Epidermal melanocyte (primary cell): ENCODE data around the gene GRAMD4.

Source experiments
- DNase-seq: peaks from one replicate; pipeline ENCODE4 v3.0.0; 2011; ENCODE audit warnings: low spot score; ENCODE audit not compliant: insufficient read length

GRAMD4 gene

DNA sequence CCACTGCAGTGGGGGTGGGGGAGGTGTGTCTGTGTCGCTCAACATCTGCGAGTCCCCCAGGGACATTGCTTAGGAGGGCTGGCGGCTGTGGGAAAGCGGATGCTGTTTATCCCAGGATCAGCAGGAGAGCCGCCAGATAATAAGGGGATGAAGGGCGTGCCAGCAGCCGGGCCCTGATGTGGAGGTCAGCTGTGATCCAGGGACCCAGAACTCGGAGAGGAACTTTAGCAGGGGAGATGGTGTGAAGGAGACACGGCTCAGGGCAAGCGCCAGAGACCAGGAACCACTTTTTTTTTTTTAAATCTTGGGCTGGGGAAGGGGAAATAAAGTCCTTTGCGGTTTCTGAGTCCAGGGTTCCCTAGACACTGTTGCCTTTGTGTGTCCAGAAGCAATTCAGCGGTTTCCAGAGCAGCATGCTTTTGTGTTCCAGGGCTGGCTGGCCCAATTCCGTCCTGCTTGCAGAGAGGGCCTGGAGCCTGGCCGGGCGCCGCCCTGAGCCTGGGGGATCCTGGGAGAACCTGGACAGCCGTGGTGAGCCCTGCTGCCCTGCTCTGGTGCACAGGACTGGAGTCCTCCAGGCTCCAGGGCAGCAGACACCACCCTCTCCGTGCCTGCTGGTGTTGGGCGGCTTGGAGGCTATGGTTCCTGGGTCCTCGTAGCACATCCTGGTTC, at the start of gene GRAMD4:
Gene GRAMD4, plus strand, starts transcription at position 557 of the 672 bp plus-strand sequence. CDS start 6,414 bp downstream, outside the sequence.
- peak; percentile 82 for DNase-seq

- no peak for DNase-seq
These were observed 48.4 kb upstream of the GRAMD4 start for GRCh38 chr22:46571642-46572250.

DNA sequence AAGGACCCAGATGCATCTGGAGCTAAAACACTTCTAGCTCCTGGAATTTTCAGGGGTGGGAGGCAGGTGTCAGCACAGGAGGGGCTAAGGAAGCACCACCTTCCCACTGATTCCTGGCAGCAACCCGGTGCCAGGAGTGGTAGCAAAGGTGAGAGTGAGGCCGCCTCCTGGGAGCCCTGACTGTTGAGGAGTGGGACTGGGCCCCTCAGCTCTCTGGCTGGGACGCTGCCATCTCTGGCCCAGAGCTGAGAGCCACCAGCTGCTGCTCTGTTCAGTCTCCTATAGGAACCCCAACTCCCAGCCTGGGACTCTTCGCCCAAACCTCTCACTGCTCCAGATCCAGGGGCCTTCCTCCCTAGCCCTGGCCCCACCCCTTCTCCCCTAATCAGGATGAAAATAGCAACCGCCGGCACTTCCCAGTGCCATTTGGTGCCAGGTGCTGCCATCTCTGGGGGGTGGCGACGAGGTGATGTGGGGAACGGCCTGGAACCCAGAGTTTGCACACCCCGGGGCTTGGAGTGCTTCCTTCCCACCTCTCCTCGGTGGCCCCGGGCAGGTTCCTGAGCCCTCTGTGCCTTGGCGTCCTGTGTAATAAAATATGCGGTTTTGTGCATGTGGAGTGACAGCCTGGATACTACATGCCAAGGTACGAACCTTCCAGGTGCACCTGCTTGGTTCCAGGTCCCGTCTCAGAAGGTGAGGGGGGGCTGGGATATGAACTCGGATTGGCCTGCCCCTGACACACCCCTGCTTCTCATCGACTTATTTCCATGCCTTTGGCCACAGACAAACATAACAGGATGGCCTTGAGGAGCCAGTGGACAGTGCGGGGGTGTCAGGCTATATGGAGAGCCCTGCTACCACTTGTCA, 47.0 kb upstream of the GRAMD4 start:
- no peak for DNase-seq

DNA sequence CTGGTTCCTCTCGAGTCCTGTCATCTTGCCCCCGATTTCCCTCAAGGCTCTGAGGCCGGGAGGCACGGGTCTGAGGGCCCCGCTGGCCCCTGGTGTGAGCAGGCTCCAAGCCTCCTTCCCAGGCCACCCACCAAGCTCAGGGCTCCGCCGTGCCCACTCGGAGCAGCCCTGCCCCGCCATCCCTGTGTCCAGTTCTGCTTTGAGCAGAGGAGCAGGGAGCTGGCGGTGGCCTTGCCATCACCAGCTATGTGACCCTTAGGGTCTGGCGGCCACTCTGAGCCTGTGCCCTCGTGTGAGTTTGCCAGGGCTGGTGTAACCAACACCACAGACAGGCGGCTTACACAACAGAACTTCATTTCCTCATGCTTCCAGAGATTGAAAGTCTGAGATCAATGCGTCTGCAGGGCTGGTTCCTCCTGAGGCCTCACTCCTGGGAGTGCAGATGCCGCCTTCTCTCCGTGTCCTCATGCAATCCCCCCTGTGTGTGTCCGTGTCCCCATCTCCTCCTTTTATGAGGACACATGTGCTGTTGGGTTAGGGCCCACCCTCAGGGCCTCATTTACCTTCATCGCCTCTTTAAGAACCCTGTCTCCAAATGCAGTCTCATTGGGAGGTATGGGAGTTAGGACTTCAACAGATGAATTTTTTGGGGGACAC, 46.3 kb upstream of the GRAMD4 start:
- DNase-seq = no peak

DNA sequence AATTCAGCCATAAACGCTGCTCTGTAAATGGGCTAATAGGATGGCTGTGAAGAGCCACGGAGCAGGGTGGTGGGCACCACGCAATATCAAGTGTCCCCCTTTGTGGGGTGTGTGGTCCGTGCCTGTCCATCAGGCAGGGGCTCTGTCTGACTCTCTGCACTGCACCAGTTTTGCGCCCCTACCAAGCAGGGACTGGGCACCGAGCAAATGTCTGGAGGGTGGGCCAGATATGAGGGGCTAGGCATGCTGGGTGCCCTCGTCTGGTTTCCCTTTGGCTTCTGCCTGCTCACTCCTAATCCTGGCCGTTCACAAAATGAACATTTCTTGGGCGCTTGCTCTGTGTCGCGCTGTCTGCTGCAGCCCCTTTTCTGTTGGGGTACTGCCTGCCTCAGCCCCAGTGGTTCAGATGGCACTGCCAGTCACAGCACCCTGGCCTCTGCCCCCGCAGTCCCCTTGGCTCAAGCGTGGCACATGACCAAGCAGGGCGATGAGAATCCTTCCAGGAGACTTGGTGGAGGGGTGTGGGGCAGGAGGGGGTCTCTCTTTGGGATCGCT, 45.7 kb upstream of the GRAMD4 start:
- DNase-seq = no peak

DNA sequence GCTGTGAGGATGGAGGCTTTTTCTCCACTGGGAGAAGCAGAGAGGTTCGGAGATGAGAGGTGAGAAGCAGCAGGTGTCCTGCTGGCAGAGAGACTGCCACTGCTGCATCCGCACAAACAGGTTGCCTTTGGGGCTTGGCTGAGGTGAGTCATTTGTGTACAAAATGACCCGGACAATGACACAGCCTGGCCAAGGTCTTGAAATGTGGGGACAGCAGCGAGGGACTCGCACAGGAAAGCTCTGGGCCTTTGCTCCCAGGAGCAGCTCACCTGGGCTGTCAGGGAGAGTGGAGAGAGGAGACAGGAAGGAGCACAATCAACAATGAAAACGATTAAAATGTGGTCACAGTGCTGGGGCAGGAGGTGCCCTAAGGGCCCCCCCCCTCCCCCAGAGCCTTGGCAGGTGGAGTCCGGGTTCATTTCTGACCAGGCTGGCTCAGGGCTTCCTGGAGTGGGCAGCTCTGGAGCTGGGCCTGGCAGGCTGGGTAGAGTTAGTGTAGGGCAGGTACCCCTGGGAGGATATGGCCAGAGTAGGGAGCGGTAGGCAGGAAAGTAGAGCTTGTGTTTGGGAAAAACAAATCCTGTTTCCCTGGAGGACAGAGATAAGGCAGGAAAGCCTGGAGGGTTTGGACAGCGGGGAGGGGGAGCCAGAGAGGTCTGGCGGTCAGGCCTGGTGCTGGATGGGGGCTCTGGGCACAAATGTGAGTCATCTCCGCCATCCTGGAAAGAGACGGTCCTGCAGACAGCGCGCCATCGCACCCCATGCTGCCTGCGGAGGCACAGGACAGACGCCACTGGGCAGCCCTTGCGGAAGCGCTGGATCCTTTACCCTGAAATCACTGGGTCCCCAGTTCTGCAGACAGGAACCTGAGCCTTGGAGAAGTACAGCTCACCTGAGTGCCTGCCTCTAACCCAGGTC, 44.9 kb upstream of the GRAMD4 start:
- no peak for DNase-seq

GRCh38 chr22:46575911-46576555, 44.2 kb upstream of the GRAMD4 start:
- no peak for DNase-seq

GRCh38 chr22:46576556-46577367, 43.4 kb upstream of the GRAMD4 start:
- peak; percentile 60 for DNase-seq

DNA sequence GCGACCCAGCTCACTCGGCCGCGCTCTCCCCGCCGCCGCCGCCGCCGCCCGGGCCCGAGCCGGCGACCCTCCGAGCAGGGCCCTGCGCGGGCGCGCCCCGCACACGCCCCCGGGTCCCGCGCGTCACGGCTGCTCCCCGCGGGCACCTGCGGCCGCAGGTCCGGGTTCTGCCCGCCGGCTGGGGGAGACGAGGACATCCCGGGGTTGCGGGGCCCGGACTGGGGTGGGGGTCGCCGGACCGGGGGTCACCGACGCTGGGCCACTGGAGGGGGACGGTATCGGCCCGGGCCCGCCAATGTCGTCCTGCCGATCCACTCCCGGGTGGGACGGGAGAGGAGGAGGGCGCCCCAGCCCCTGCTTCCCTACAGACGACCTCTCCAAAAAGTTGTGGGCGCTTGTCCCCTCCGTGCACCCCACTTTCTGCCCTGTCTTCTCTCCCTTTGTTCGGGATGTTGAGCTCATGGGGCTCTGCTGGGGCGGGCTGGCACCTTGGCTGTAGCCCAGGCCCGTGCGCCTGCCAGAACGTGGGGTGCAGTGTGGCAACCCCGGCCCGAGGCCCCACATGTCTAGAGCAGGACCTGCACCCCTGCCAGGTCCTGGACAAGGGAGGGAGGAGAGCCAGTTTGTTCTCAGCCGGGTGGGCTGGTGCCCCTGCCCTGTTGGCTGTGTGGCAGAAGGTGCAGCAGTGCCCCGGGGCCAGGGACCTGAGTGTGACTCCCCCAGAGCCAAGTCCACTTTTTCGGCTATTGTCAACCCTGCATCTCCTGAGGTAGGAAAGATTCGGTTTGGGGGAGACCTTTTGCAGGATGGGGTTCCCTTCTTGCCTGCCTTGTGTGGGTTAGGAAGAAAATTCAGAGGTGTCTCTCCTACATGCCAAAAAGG, 42.6 kb upstream of the GRAMD4 start:
- DNase-seq = no peak

- no peak for DNase-seq
These were observed 41.8 kb upstream of the GRAMD4 start for GRCh38 chr22:46578251-46578823.

- DNase-seq = no peak
These were observed 41.2 kb upstream of the GRAMD4 start for GRCh38 chr22:46578824-46579561.

DNA sequence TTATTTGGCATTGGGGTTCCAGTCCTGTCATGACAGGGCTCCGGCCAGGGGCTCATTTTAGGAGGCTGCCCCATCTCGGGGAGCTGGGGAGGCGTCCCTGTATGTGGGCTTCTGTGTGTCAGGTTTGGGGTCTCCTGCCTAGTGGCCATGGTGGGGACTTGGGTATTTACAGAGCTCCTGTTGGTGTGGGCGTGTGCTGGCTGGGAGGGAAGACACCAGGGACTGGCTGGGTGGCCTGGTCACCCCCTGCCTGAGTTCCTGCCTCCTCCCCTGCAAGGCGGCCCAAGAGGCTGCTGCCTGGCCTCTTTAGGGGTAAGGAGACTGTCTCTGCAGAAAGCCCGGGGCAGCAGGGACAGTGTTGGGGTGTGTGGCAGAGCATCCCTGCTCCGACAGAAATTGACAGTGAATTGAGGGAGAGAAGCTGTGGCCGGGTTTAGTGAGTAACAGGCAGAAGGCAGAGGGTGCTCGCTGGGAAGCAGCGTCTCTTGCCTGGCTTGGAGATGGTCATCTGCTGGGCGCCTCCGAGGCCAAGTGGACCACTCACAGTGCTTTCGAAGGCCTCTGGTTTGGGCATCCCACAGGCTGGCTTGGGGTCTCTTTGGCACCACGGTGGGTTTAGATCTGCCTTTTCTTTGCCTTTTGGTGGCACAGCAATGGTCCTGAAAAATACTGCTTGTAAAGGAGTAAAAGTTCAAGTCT, 40.3 kb upstream of the GRAMD4 start:
- no peak for DNase-seq

- DNase-seq = no peak
These were observed 39.1 kb upstream of the GRAMD4 start for GRCh38 chr22:46580940-46581537.

DNA sequence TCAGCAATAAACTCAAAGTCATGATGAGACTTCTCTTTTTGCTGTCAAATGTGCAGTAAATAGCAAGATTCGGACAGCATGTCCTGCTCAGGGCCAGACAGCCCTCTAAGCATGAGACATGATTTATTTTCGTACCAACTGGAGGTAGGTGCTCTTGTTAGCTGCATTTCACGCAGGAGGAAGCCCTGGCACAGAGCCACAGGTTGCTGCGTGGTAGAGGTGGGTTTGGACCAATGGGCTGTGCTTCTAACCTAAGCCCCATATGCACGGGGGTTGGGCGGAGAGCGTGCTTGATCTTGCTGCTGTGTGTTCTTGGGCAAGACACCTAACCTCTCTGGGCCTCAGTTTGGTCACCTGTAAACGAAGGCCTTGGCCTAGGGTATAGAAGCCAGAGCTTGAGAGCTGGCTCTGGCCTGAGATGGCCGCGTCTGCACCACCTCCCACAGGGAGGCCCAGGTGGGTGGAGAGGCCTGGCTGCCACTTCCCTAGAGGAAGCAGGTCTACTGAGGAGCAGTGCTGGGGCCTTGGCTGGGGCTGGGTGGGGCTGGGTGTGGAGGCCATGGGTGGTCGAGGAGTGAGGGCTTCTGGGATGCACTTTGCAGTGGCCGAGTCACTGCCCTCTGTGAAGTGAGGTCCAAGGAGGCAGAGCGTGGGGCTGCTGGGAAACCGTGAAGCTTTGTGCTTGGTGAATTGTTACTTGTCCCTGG, 38.5 kb upstream of the GRAMD4 start:
- no peak for DNase-seq

- no peak for DNase-seq
These were observed 37.8 kb upstream of the GRAMD4 start for GRCh38 chr22:46582281-46582933.
